Stimulated activated memory B cell treated with anti-CD40 and anti-IgM and Interleukin-4, amounts not matched to agents 10 μg/mL and 1 μg/mL and 100 μg/mL, for 72 hours (primary cell): ENCODE data around the gene RNF223.

ENCODE experiments used
- ATAC-seq: fragments of 150-1000 bp; cut with Tn5 transposase; 2 replicates; pipeline ENCODE4 v1.10.0; 2021
- H3K27ac Mint-ChIP-seq: one replicate; pipeline ENCODE4 v1.8.0; 2022; ENCODE audit warnings: mild to moderate bottlenecking, mixed read lengths
- H3K27me3 Mint-ChIP-seq: one replicate; pipeline ENCODE4 v1.8.0; 2022; ENCODE audit warnings: mixed read lengths
- H3K36me3 Mint-ChIP-seq: one replicate; pipeline ENCODE4 v1.8.0; 2022; ENCODE audit warnings: mixed read lengths
- H3K4me1 Mint-ChIP-seq: one replicate; pipeline ENCODE4 v1.8.0; 2022; ENCODE audit warnings: mixed read lengths
- H3K4me3 Mint-ChIP-seq: one replicate; pipeline ENCODE4 v1.8.0; 2022; ENCODE audit warnings: mild to moderate bottlenecking, moderate library complexity, mixed read lengths
- H3K9me3 Mint-ChIP-seq: one replicate; pipeline ENCODE4 v1.8.0; 2022; ENCODE audit warnings: mixed read lengths

RNF223 gene

DNA sequence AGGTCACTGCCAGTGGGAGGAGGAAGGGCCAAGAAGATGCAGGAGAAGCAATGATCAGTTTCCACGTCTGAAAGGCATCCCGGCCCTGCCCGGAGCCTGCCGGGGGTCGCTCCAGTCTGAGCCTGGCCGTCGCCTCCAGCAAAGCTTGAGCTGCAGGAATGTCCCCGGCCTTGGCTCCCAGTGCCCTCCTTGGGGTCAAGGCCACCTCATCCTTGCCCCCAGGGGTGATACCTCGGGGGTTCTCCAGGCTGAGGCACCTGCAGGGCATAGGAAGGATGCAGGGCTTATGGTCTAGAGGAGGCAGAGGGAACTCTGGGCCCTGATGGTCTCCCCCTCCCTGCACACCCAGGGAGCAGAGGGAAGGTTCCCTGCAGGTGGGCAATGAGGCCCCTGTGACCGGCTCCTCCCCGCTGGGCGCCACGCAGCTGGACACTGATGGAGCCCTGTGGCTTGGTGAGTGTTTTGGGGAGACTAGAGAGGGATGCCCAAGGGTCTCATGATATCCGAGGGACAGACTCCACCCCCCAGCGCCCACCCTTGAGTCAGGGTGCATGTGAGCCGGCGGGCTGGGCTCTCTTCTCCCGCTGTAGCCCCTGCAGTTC, 19.9 kb downstream of the RNF223 start:
- Mint-ChIP-seq H3K4me3 (no peak overlapping the region), H3K9me3 (no peaks in the 10 kb centered on the region), H3K27me3 (peaks cover 45% of the 10 kb centered on the region), H3K36me3 (peaks cover 32% of the 10 kb centered on the region), H3K27ac (no peak overlapping the region), H3K4me1 (peaks cover 37% of the 10 kb centered on the region)
- ATAC-seq: no peak

DNA sequence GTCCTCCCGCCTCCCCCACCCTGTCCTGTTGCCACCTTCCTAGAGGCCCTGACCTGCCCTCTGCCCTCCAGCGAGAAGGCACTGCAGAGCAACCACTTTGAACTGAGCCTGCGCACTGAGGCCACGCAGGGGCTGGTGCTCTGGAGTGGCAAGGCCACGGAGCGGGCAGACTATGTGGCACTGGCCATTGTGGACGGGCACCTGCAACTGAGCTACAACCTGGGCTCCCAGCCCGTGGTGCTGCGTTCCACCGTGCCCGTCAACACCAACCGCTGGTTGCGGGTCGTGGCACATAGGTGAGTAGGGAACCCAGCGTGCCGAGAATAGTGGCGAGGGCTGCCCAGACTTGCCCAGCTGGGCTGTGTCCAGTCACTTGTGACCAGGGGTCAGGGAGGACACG, 20.4 kb downstream of the RNF223 start:
- H3K4me3 Mint-ChIP-seq: no peak overlapping the region
- peaks cover 32% of the 10 kb centered on the region for H3K36me3 Mint-ChIP-seq
- peaks cover 40% of the 10 kb centered on the region for H3K27me3 Mint-ChIP-seq
- ATAC-seq: no peak
- H3K9me3 Mint-ChIP-seq: no peaks in the 10 kb centered on the region
- H3K27ac Mint-ChIP-seq: no peak overlapping the region
- H3K4me1 Mint-ChIP-seq: peaks cover 32% of the 10 kb centered on the region

DNA sequence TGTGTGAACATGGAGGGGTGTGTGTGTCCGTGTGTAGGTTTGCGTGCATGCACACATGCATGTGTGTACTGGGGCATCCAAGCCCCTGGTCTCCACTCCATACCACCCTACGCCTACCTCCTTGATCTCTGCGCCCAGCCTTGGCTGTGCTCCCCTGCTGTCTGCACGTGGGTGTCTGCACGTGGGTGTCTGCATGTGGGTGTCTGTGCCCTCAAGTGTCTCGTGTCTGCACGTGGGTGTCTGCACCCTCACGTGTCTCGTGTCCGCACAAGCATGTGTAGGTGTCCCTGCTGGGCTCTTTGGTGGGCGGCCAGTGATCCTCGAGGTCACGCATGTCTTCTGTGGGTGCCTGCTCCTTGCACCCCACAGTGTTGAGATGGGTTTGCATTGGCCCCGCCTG, 21.1 kb downstream of the RNF223 start:
- no peak overlapping the region for H3K4me3 Mint-ChIP-seq
- peaks cover 33% of the 10 kb centered on the region for H3K27me3 Mint-ChIP-seq
- peaks cover 25% of the 10 kb centered on the region for H3K4me1 Mint-ChIP-seq
- H3K27ac Mint-ChIP-seq: no peak overlapping the region
- ATAC-seq: no peak
- no peaks in the 10 kb centered on the region for H3K9me3 Mint-ChIP-seq
- H3K36me3 Mint-ChIP-seq: peaks cover 32% of the 10 kb centered on the region

DNA sequence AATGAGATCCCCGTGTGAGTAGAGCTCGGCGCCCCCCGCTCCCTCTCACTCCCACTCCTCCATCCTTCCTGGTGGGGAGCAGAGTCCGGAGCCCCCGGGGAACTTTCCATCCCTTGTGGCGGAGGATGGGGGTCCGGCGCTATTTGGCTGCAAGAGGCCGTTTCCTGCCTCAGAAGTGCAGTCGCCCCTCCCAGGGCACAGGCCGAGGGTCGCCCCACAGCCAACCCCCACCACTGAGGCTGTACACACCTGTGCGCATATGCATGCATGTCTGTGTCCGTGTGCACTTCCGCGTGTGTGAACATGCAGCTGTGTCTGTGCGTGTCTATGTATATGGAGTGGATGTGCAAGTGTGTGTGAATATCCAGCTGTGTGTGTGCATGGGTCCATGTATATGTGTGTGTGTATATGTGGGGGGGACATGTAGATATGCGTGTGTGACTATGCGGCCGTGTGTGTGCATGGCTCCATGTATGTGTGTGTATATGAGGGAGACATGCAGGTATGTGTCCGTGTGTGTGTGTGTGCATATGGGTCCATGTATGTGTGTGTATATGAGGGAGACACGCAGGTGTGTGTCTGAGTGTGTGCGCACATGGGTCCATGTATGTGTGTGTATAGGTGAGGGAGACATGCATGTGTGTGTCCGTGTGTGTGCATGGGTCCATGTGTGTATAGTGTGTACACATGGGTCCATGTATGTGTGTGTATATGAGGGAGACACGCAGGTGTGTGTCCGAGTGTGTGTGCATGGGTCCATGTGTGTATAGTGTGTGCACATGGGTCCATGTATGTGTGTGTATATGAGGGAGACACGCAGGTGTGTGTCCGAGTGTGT, 21.9 kb downstream of the RNF223 start:
- Mint-ChIP-seq H3K36me3 (peaks cover 36% of the 10 kb centered on the region), H3K4me1 (peaks cover 20% of the 10 kb centered on the region), H3K27ac (no peak overlapping the region), H3K27me3 (peaks cover 25% of the 10 kb centered on the region), H3K4me3 (no peak overlapping the region), H3K9me3 (no peaks in the 10 kb centered on the region)
- no peak for ATAC-seq

DNA sequence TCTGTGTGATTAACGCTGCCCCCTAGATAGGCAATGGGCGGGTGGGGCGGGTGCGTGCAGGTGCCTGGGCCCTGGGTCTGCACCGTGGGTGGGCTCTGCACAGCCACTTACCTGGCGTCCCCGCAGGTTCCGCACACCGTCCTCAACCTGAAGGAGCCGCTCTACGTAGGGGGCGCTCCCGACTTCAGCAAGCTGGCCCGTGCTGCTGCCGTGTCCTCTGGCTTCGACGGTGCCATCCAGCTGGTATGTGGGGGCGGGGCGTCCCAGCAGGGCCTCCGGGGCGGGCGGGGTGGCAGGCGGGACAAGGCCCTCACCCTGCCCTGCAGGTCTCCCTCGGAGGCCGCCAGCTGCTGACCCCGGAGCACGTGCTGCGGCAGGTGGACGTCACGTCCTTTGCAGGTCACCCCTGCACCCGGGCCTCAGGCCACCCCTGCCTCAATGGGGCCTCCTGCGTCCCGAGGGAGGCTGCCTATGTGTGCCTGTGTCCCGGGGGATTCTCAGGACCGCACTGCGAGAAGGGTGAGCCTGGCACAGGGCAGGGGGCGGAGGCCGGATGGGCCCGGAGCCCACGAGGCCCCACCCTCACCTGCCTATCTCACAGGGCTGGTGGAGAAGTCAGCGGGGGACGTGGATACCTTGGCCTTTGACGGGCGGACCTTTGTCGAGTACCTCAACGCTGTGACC, 22.8 kb downstream of the RNF223 start:
- H3K4me3 Mint-ChIP-seq: peak overlapping the region; percentile 80
- H3K9me3 Mint-ChIP-seq: no peaks in the 10 kb centered on the region
- peaks cover 20% of the 10 kb centered on the region for H3K4me1 Mint-ChIP-seq
- peaks cover 17% of the 10 kb centered on the region for H3K27me3 Mint-ChIP-seq
- peaks cover 40% of the 10 kb centered on the region for H3K36me3 Mint-ChIP-seq
- H3K27ac Mint-ChIP-seq: peak overlapping the region; percentile 48
- ATAC-seq: no peak

DNA sequence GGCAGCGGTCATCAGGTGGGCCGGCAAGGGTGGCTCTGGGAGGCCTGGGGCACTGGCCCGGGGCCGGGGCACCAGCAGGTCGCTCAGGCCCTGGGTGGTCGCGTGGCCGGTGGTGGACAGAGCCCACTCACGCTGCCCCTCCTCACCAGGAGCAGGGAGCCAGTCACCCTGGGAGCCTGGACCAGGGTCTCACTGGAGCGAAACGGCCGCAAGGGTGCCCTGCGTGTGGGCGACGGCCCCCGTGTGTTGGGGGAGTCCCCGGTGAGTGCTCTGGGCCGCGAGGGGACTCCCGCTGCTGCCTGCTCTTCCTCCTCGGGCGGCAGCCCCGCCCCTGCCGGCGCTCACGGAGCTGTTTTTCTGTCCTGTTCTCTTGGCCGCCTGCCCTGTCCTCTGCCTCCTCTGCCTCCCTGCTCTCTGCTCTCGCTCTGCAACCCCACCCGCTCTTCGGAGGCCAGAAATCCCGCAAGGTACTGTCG, 23.5 kb downstream of the RNF223 start:
- Mint-ChIP-seq H3K4me1 (peaks cover 20% of the 10 kb centered on the region), H3K27ac (peak overlapping the region; percentile 48), H3K27me3 (peaks cover 10% of the 10 kb centered on the region), H3K4me3 (peak overlapping the region; percentile 80), H3K9me3 (no peaks in the 10 kb centered on the region), H3K36me3 (peaks cover 41% of the 10 kb centered on the region)
- ATAC-seq: peak; percentile 73

DNA sequence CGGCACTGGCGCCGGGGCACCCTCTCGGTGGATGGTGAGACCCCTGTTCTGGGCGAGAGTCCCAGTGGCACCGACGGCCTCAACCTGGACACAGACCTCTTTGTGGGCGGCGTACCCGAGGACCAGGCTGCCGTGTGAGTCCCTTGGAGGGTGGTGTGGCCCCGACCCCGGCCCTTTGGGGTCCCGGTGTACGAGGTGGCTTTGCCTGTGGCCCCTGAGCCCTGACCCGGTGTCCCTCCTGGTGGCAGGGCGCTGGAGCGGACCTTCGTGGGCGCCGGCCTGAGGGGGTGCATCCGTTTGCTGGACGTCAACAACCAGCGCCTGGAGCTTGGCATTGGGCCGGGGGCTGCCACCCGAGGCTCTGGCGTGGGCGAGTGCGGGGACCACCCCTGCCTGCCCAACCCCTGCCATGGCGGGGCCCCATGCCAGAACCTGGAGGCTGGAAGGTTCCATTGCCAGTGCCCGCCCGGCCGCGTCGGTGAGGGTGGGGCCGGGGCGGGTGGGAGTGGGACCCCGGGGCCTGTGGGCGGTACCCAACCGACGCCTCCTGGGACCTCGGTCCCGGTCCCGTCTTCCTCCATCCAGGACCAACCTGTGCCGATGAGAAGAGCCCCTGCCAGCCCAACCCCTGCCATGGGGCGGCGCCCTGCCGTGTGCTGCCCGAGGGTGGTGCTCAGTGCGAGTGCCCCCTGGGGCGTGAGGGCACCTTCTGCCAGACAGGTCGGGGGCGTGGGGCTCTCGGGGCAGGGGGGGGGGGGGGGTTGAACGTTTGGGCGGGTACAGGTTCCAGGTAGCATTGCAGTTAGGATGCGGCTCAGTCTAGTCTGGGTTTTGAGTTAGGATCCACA, 24.6 kb downstream of the RNF223 start:
- H3K4me1 Mint-ChIP-seq: peaks cover 20% of the 10 kb centered on the region
- peaks cover 42% of the 10 kb centered on the region for H3K36me3 Mint-ChIP-seq
- peak; percentile 1 for ATAC-seq
- no peaks in the 10 kb centered on the region for H3K9me3 Mint-ChIP-seq
- H3K27ac Mint-ChIP-seq: no peak overlapping the region
- H3K27me3 Mint-ChIP-seq: no peaks in the 10 kb centered on the region
- H3K4me3 Mint-ChIP-seq: no peak overlapping the region

DNA sequence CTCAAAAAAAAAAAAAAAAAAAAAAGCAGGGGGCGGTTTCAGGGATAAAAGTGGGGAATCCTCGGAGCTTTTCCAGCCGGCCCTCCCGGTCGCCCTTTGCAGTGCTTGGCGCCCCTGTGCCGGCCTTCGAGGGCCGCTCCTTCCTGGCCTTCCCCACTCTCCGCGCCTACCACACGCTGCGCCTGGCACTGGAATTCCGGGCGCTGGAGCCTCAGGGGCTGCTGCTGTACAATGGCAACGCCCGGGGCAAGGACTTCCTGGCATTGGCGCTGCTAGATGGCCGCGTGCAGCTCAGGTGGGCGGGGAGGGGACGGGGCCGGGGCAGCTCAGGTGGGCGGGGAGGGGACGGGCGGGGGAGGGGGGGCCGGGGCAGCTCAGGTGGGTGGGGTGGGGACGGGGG, 25.3 kb downstream of the RNF223 start:
- H3K27me3 Mint-ChIP-seq: no peaks in the 10 kb centered on the region
- peaks cover 20% of the 10 kb centered on the region for H3K4me1 Mint-ChIP-seq
- peaks cover 45% of the 10 kb centered on the region for H3K36me3 Mint-ChIP-seq
- H3K4me3 Mint-ChIP-seq: no peak overlapping the region
- H3K9me3 Mint-ChIP-seq: no peaks in the 10 kb centered on the region
- ATAC-seq: no peak
- H3K27ac Mint-ChIP-seq: no peak overlapping the region

DNA sequence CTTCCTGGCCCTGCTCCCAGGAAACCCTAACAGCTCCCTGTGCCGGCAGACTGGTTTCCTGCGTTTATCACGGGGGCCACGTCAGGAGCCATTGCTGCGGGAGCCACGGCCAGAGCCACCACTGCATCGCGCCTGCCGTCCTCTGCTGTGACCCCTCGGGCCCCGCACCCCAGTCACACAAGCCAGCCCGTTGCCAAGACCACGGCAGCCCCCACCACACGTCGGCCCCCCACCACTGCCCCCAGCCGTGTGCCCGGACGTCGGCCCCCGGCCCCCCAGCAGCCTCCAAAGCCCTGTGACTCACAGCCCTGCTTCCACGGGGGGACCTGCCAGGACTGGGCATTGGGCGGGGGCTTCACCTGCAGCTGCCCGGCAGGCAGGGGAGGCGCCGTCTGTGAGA, 26.1 kb downstream of the RNF223 start:
- ATAC-seq: no peak
- Mint-ChIP-seq H3K4me1 (peaks cover 20% of the 10 kb centered on the region), H3K27ac (no peak overlapping the region)

DNA sequence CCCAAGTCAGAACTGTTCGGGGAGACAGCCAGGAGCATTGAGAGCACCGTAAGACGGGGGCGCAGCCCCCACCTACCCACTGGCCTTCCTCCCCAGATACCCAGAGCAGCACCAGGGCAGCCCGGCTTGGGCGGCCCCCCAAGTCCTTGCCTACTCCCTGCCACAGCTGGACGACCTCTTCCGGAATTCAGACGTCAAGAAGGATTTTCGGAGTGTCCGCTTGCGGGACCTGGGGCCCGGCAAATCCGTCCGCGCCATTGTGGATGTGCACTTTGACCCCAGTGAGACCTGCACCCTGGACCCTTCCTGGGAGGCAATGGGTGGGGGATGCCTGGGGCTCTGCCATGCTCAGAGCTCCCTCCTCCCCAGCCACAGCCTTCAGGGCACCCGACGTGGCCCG, 26.7 kb downstream of the RNF223 start:
- Mint-ChIP-seq H3K4me1 (peaks cover 18% of the 10 kb centered on the region), H3K9me3 (peaks cover 4% of the 10 kb centered on the region), H3K27me3 (no peaks in the 10 kb centered on the region), H3K27ac (no peak overlapping the region), H3K36me3 (peaks cover 48% of the 10 kb centered on the region), H3K4me3 (no peak overlapping the region)
- no peak for ATAC-seq

More for the DNA sequence above, 26.1 kb downstream of the RNF223 start:
- Mint-ChIP-seq H3K36me3 (peaks cover 48% of the 10 kb centered on the region), H3K4me3 (no peak overlapping the region), H3K9me3 (peaks cover 3% of the 10 kb centered on the region), H3K27me3 (no peaks in the 10 kb centered on the region)

DNA sequence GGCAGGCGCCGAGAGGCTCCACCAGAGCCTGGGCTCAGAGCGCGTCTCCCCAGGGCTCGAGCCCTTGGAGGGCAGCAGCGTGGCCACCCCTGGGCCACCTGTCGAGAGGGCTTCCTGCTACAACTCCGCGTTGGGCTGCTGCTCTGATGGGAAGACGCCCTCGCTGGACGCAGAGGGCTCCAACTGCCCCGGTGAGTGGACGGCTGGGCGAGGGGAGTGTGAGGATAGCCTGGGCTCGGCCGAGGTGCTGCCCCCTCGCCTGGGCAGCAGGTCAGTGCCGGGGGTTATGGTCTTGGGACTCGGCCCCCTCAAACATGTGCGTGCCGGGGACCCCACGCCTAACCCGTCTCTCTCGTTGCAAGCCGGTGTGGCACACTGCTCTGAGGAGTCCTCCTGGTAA, 27.3 kb downstream of the RNF223 start:
- Mint-ChIP-seq H3K27me3 (no peaks in the 10 kb centered on the region), H3K9me3 (peaks cover 4% of the 10 kb centered on the region), H3K27ac (no peak overlapping the region), H3K4me1 (peaks cover 12% of the 10 kb centered on the region), H3K36me3 (peaks cover 46% of the 10 kb centered on the region), H3K4me3 (no peak overlapping the region)
- ATAC-seq: no peak

DNA sequence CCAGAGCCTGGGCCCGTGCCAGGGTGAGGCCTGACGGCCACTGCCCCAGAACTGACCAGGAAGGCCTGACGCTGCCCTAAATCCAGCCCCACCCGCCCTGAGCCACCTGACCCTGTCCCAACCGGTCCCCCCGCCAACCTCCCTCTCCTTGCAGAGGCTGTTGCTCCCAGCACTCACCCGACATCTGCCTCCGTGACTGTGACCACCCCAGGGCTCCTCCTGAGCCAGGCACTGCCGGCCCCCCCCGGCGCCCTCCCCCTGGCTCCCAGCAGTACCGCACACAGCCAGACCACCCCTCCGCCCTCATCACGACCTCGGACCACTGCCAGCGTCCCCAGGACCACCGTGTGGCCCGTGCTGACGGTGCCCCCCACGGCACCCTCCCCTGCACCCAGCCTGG, 27.9 kb downstream of the RNF223 start:
- no peaks in the 10 kb centered on the region for H3K27me3 Mint-ChIP-seq
- no peak overlapping the region for H3K27ac Mint-ChIP-seq
- peaks cover 12% of the 10 kb centered on the region for H3K4me1 Mint-ChIP-seq
- peaks cover 46% of the 10 kb centered on the region for H3K36me3 Mint-ChIP-seq
- H3K9me3 Mint-ChIP-seq: peaks cover 4% of the 10 kb centered on the region
- H3K4me3 Mint-ChIP-seq: no peak overlapping the region
- no peak for ATAC-seq

DNA sequence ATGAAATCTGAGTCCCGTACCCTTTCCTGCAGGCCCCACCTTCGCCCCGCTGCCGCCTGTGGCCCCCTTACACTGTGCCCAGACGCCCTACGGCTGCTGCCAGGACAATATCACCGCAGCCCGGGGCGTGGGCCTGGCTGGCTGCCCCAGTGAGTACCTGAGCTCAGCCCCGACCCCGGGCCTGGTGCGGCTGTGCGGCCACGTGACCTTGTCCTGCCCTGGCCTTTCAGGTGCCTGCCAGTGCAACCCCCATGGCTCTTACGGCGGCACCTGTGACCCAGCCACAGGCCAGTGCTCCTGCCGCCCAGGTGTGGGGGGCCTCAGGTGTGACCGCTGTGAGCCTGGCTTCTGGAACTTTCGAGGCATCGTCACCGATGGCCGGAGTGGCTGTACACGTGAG, 29.0 kb downstream of the RNF223 start:
- no peak overlapping the region for H3K27ac Mint-ChIP-seq
- peaks cover 46% of the 10 kb centered on the region for H3K36me3 Mint-ChIP-seq
- peaks cover 2% of the 10 kb centered on the region for H3K4me1 Mint-ChIP-seq
- ATAC-seq: no peak
- H3K27me3 Mint-ChIP-seq: no peaks in the 10 kb centered on the region
- peaks cover 4% of the 10 kb centered on the region for H3K9me3 Mint-ChIP-seq
- no peak overlapping the region for H3K4me3 Mint-ChIP-seq

DNA sequence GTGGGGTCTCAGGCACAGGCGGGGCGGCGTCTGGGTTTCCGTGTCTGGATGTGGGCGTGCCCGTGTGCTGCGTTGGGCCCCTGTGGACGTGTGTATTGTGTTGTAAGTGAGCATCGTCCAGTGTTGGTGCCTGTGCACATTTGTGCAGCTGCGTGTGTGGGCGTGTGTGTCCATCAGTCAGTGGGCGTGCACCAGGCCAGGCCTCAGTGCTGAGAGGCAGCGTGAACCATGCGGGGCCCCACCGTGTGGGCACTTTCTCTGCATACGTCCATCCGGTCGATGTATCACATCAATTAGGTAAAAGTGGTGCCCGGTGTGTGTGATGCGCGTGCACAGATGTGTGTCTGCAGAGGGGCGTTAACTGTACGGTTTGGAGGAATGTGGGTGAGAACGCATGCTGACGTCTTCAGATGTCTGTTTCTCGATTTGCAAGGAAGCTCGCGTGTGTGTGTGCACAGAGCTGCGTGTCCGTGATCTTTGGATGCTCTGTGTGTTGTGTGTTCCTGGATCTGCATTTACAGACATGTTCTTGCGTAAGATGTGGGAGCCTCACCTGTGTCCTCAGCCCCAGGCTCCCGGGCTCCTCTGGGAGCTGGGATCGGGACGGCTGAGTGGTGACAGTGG, 29.5 kb downstream of the RNF223 start:
- Mint-ChIP-seq H3K27ac (no peak overlapping the region), H3K36me3 (peaks cover 46% of the 10 kb centered on the region), H3K4me1 (peaks cover 7% of the 10 kb centered on the region), H3K27me3 (no peaks in the 10 kb centered on the region), H3K9me3 (peaks cover 4% of the 10 kb centered on the region), H3K4me3 (no peak overlapping the region)
- ATAC-seq: no peak
